Cardiac fibroblast (primary cell): ENCODE results near the gene KIDINS220.
A peak's percentile ranks its signal among the peaks of the same experiment; 100 is the strongest.

Experiments used
- DNase-seq, 2 donors: peaks; one replicate each; pipeline versions ENCODE4 v3.0.0 to v3.0.0-alpha.2; 2010; ENCODE audit warnings: low read depth in 2 of 2
- H3K4me3 ChIP-seq, 2 donors: replicated peaks in 1 of 2; 1 replicate in 1 of 2; 2 replicates in 1 of 2; pipeline ENCODE4 v1.5.1; 2011; ENCODE audit warnings: low read depth in 2 of 2, low read length in 2 of 2, mild to moderate bottlenecking in 2 of 2, moderate library complexity in 1 of 2
- CTCF ChIP-seq: IDR thresholded peaks from one replicate; pipeline ENCODE4 v1.5.1; 2011; ENCODE audit warnings: low read depth, mild to moderate bottlenecking, low read length, inconsistent platforms

KIDINS220 gene

GRCh38 chr2:8728305-8729015 lies 109.0 kb downstream of the KIDINS220 start:
- DNase-seq: no peak
- no peak overlapping the region for H3K4me3 ChIP-seq

GRCh38 chr2:8725838-8726237 lies 111.6 kb downstream of the KIDINS220 start:
- TF ChIP-seq CTCF: no peak
- H3K4me3 ChIP-seq: no peak overlapping the region
- no peak for DNase-seq

More at GRCh38 chr2:8728305-8729015, 109.0 kb downstream of the KIDINS220 start:
- no peak for TF ChIP-seq CTCF

GRCh38 chr2:8722986-8723385 lies 114.4 kb downstream of the KIDINS220 start:
- DNase-seq: no peak
- H3K4me3 ChIP-seq: no peak overlapping the region
- TF ChIP-seq CTCF: no peak

GRCh38 chr2:8721410-8721809 lies 116.0 kb downstream of the KIDINS220 start:
- no peak for DNase-seq
- no peak for TF ChIP-seq CTCF
- H3K4me3 ChIP-seq: no peak overlapping the region

- DNase-seq: no peak
- no peak for TF ChIP-seq CTCF
- H3K4me3 ChIP-seq: no peak overlapping the region
Observed at GRCh38 chr2:8720741-8721140, 116.7 kb downstream of the KIDINS220 start.

GRCh38 chr2:8719528-8719927 lies 117.9 kb downstream of the KIDINS220 start:
- DNase-seq: peak; percentile 5 to 7
- no peak overlapping the region for H3K4me3 ChIP-seq
- no peak for TF ChIP-seq CTCF

- no peak for DNase-seq
- no peak for TF ChIP-seq CTCF
- H3K4me3 ChIP-seq: no peak overlapping the region
Observed at GRCh38 chr2:8714971-8715370, 122.4 kb downstream of the KIDINS220 start.
